Fibroblast of lung (primary cell): ENCODE measurements around the gene TBXAS1.

Experiments
- EZH2 ChIP-seq: IDR thresholded peaks from 2 replicates; pipeline ENCODE4 v1.5.1; 2012; ENCODE audit warnings: low read length, control low read depth, mild to moderate bottlenecking; ENCODE audit errors: missing control alignments
- TF ChIP-seq, protein P1 (sequence below), 2 donors: IDR thresholded peaks in 1 of 2; conservative IDR thresholded peaks in 1 of 2; 1 replicate in 1 of 2; 2 replicates in 1 of 2; pipeline ENCODE4 v1.5.1; 2011 to 2012; ENCODE audit warnings: low read length in 2 of 2, control low read depth in 1 of 2, inconsistent platforms in 1 of 2, low read depth in 1 of 2, mild to moderate bottlenecking in 1 of 2

DNA sequence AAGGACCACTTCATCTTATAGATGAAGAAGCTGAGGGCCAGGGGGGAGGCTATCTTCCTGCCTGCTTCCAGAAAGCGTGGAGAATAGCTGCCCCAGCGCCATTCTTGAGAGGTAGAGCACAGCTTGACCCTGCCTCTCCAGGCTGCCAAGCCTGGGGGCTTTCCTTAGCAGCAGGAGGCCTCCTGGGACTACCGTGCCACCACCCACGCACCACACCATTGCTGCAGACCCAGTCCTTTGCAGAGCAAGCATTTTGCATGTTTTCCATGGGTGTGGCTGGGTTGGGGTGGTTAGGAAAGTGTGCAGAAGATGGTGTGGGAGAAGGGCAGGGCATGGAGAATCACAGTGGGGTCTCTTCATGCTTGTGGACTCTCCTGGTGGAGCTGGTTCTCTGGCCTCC, 64.9 kb downstream of the TBXAS1 start:
- TF ChIP-seq, protein P1, sequence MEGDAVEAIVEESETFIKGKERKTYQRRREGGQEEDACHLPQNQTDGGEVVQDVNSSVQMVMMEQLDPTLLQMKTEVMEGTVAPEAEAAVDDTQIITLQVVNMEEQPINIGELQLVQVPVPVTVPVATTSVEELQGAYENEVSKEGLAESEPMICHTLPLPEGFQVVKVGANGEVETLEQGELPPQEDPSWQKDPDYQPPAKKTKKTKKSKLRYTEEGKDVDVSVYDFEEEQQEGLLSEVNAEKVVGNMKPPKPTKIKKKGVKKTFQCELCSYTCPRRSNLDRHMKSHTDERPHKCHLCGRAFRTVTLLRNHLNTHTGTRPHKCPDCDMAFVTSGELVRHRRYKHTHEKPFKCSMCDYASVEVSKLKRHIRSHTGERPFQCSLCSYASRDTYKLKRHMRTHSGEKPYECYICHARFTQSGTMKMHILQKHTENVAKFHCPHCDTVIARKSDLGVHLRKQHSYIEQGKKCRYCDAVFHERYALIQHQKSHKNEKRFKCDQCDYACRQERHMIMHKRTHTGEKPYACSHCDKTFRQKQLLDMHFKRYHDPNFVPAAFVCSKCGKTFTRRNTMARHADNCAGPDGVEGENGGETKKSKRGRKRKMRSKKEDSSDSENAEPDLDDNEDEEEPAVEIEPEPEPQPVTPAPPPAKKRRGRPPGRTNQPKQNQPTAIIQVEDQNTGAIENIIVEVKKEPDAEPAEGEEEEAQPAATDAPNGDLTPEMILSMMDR (conservative IDR thresholded peaks at IDR 0.05 in 1 of 2, IDR thresholded peaks at IDR 0.05 in 1 of 2; ENCODE audit: low read depth in 1 of 2, low read length in 2 of 2), result no peak
- no peak for TF ChIP-seq EZH2
